MM.1S (cell line): ENCODE results near the gene NMRAL1.

Source experiments
- DNase-seq: peaks from one replicate; pipeline ENCODE4 v3.0.0-alpha.2; 2015
- H2AFZ ChIP-seq: fragments of 300-600 bp; sonication (generic); 2 replicates; pipeline ENCODE4 v1.6.0; 2016; ENCODE audit warnings: antibody characterized with exemption, low read length
- H3F3A ChIP-seq: fragments of 300-600 bp; sonication (generic); 2 replicates; pipeline ENCODE4 v1.6.1; 2016; ENCODE audit warnings: mild to moderate bottlenecking, antibody characterized with exemption, low read length, moderate library complexity, mixed read lengths; ENCODE audit not compliant: insufficient read depth
- H3K27ac ChIP-seq: fragments of 300-600 bp; sonication (generic); 2 replicates; pipeline ENCODE4 v1.5.1; 2016; ENCODE audit warnings: mild to moderate bottlenecking, low read length
- H3K27me3 ChIP-seq: fragments of 300-600 bp; sonication (generic); replicated peaks from 2 replicates; pipeline ENCODE4 v1.6.0; 2016; ENCODE audit warnings: low read length; ENCODE audit not compliant: insufficient read depth
- H3K36me3 ChIP-seq: fragments of 300-600 bp; sonication (generic); replicated peaks from 2 replicates; pipeline ENCODE4 v1.6.1; 2016; ENCODE audit warnings: mild to moderate bottlenecking, low read length, mixed read lengths; ENCODE audit not compliant: insufficient read depth
- H3K4me1 ChIP-seq: fragments of 300-600 bp; sonication (generic); 2 replicates; pipeline ENCODE4 v1.6.1; 2016; ENCODE audit warnings: low read length, mixed read lengths
- H3K4me2 ChIP-seq: fragments of 300-600 bp; sonication (generic); 2 replicates; pipeline ENCODE4 v1.6.0; 2016; ENCODE audit warnings: low read depth, low read length
- H3K4me3 ChIP-seq: fragments of 300-600 bp; sonication (generic); 2 replicates; pipeline ENCODE4 v1.5.1; 2016; ENCODE audit warnings: low read length, mixed read lengths
- H3K79me2 ChIP-seq: fragments of 300-600 bp; sonication (generic); 2 replicates; pipeline ENCODE4 v1.6.1; 2016; ENCODE audit warnings: mixed run types, low read length, mixed read lengths
- H3K9ac ChIP-seq: fragments of 300-600 bp; sonication (generic); 2 replicates; pipeline ENCODE4 v1.6.1; 2016; ENCODE audit warnings: low read length, mixed read lengths
- H3K9me2 ChIP-seq: fragments of 300-600 bp; sonication (generic); replicated peaks from 2 replicates; pipeline ENCODE4 v1.6.1; 2016; ENCODE audit warnings: mild to moderate bottlenecking, low read length, mixed read lengths; ENCODE audit not compliant: insufficient read depth
- H3K9me3 ChIP-seq: fragments of 300-600 bp; sonication (generic); replicated peaks from 2 replicates; pipeline ENCODE4 v1.6.1; 2016; ENCODE audit warnings: mild to moderate bottlenecking, low read length, mixed read lengths; ENCODE audit not compliant: insufficient read depth
- H4K20me1 ChIP-seq: fragments of 300-600 bp; sonication (generic); 2 replicates; pipeline ENCODE4 v1.6.1; 2016; ENCODE audit warnings: mild to moderate bottlenecking, low read length, moderate library complexity, mixed read lengths; ENCODE audit not compliant: insufficient read depth
- EZH2 ChIP-seq: fragments of 300-600 bp; sonication (generic); optimal IDR thresholded peaks from 2 replicates; pipeline ENCODE3; 2017; ENCODE audit warnings: low read depth, mild to moderate bottlenecking, antibody characterized with exemption, low read length, mixed read lengths
- EZH2phosphoT487 ChIP-seq: fragments of 300-600 bp; sonication (generic); IDR thresholded peaks from 2 replicates; pipeline ENCODE4 v1.6.1; 2018; ENCODE audit warnings: antibody characterized with exemption, low read length
- TF ChIP-seq, protein P1 (sequence below): fragments of 300-600 bp; sonication (generic); IDR thresholded peaks from 2 replicates; pipeline ENCODE4 v1.5.1; 2016; ENCODE audit warnings: antibody characterized with exemption, low read length, mixed read lengths

Gene NMRAL1

DNA sequence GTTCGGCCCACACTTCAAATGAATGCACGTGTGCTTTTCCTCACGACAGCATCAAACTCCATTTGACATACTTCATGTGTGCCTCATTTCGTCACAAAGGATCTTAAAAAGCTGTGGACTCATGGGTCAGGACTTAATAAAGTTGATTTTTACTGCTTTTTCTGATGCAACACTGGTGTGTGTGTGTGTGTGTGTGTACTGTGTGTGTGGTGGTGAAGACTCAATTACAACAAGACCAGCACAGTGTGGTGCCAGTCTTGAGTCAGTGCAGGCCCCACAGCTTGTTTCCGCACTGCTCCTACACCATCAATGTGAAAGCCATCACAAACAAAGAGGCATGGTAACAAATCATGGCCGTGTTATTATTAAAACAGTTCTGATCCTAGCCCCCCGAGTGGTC lies 46.5 kb upstream of the NMRAL1 start:
- no peak overlapping the region for H3K27ac ChIP-seq

DNA sequence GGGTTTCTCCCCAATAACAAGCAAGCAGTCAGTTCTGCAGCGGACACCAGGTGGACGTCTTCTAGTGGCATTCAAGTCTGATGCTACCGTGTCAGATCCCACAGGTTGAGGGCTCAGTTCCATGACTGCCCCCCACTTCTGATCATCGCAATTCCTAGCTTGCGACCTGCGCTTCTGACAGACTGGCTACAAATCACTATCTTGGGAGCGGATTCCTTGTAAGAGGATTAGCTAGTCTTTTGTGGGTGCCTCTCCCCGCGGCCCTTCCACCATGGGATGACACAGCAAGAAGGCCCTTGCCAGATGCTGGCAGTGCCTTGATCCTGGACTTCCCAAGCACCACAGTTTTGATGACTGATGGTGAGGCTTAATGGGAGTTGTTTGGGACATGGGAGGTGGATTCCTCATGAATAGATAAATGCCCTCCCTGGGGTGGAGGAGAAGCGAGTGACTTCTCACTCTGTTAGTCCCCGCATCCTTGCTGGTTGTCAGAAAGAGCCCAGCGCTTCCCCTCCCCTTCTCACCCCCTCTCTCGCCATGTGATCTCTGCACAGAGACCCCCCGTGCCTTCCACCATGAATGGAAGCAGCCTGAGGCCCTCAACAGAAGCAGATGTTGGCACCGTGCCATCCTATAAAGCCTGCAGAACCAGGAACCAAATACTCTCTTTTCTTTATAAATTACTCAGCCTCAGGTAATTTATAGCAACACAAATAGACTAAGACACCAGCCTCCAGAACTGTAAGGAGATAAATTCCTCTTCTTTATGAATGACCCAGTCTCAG lies 45.0 kb upstream of the NMRAL1 start:
- Histone ChIP-seq H3K79me2 (peaks cover 79% of the 10 kb centered on the region), H3K27ac (no peak overlapping the region), H3K9me2 (no peaks in the 10 kb centered on the region)

More for the DNA sequence above, 46.5 kb upstream of the NMRAL1 start:
- no peak for DNase-seq
- no peaks in the 10 kb centered on the region for H3K36me3 ChIP-seq
- H2AFZ ChIP-seq, result no peak overlapping the region
- no peak overlapping the region for H3K4me2 ChIP-seq
- H3F3A ChIP-seq, result peaks cover 19% of the 10 kb centered on the region
- peaks cover 29% of the 10 kb centered on the region for H3K4me1 ChIP-seq
- TF ChIP-seq EZH2 (no peak), EZH2phosphoT487 (no peak)
- TF ChIP-seq, protein P1, sequence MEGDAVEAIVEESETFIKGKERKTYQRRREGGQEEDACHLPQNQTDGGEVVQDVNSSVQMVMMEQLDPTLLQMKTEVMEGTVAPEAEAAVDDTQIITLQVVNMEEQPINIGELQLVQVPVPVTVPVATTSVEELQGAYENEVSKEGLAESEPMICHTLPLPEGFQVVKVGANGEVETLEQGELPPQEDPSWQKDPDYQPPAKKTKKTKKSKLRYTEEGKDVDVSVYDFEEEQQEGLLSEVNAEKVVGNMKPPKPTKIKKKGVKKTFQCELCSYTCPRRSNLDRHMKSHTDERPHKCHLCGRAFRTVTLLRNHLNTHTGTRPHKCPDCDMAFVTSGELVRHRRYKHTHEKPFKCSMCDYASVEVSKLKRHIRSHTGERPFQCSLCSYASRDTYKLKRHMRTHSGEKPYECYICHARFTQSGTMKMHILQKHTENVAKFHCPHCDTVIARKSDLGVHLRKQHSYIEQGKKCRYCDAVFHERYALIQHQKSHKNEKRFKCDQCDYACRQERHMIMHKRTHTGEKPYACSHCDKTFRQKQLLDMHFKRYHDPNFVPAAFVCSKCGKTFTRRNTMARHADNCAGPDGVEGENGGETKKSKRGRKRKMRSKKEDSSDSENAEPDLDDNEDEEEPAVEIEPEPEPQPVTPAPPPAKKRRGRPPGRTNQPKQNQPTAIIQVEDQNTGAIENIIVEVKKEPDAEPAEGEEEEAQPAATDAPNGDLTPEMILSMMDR, result no peak
- H3K9me2 ChIP-seq, result no peaks in the 10 kb centered on the region
- no peak overlapping the region for H3K9ac ChIP-seq
- H3K79me2 ChIP-seq, result peaks cover 89% of the 10 kb centered on the region
- no peaks in the 10 kb centered on the region for H4K20me1 ChIP-seq
- H3K9me3 ChIP-seq, result no peaks in the 10 kb centered on the region
- H3K4me3 ChIP-seq, result no peak overlapping the region
- no peaks in the 10 kb centered on the region for H3K27me3 ChIP-seq

DNA sequence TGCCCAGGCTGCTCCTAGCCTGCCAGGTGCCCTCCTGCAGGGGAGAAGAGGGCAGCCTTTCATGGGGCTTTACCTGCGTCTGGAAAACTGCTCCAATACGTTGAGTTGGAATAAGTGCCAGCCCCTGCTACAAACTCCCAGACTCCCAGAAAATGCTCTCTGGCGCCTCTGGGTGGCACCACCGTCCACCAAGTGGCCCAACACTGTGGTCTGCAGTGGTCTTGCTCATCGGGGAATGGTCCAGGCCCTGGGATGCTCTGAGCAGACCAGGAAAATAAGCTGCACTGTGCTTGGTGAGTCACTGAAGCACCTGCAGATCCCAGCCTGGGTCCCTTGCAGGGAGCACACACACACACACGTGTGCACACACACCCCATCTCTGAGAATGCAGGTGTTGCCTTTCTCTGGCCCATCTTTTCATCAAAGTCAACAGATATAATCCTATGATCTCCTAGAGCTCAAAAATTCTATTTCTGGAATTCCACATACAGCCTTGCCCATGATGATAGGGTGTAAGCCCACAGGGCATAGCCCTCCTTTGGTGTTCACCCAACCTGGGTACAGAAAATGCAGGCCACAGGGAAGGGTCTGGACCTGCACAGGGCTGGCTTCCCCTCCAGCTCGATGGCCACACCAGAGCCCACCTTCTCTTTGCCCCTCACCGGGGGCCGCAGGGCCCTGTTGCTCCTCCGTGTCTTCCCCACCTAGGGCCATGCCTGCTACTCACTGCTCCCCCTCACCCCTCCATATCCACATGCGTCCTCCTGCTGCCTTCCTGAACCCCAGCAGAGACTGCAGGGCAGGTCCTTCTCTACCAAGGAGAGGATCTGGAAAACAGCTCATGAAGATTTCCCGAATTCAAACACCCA lies 43.6 kb upstream of the NMRAL1 start:
- no peak for TF ChIP-seq EZH2
- TF ChIP-seq, protein P1, result peak; percentile 82
- no peak for TF ChIP-seq EZH2phosphoT487
- H3K27me3 ChIP-seq, result no peaks in the 10 kb centered on the region
- peaks cover 45% of the 10 kb centered on the region for H3F3A ChIP-seq
- no peaks in the 10 kb centered on the region for H3K36me3 ChIP-seq
- no peak overlapping the region for H3K4me3 ChIP-seq
- H4K20me1 ChIP-seq, result no peaks in the 10 kb centered on the region
- no peak overlapping the region for H2AFZ ChIP-seq
- peaks cover 52% of the 10 kb centered on the region for H3K4me1 ChIP-seq
- H3K9ac ChIP-seq, result peak overlapping the region; percentile 16; the same call in 1 of the 2 replicates
- H3K9me3 ChIP-seq, result no peaks in the 10 kb centered on the region
- H3K4me2 ChIP-seq, result peak overlapping the region; percentile 3; the same call in 1 of the 2 replicates
- H3K27ac ChIP-seq, result peak overlapping the region; percentile 87; the same call in 1 of the 2 replicates
- H3K79me2 ChIP-seq, result peaks cover 81% of the 10 kb centered on the region
- peak; percentile 35 for DNase-seq
- no peaks in the 10 kb centered on the region for H3K9me2 ChIP-seq

More for the DNA sequence above, 45.0 kb upstream of the NMRAL1 start:
- H3K4me3 ChIP-seq, result no peak overlapping the region
- H2AFZ ChIP-seq, result no peak overlapping the region
- no peak for DNase-seq
- no peaks in the 10 kb centered on the region for H3K27me3 ChIP-seq
- H3K9ac ChIP-seq, result no peak overlapping the region
- H3K9me3 ChIP-seq, result no peaks in the 10 kb centered on the region
- peaks cover 33% of the 10 kb centered on the region for H3F3A ChIP-seq
- H3K36me3 ChIP-seq, result no peaks in the 10 kb centered on the region
- H3K4me2 ChIP-seq, result no peak overlapping the region
- no peaks in the 10 kb centered on the region for H4K20me1 ChIP-seq
- TF ChIP-seq EZH2phosphoT487 (no peak), EZH2 (no peak)
- TF ChIP-seq, protein P1, result no peak
- H3K4me1 ChIP-seq, result peaks cover 38% of the 10 kb centered on the region
